ENCODE results near the gene WDR4. TPM values are rescaled to one million over a fixed set of nuclear protein-coding genes. Genes with fewer than 3 reads are reported as not detected.
"Not testable (repeated sequence)": the region's sequence is repeated elsewhere in the genome, so short reads cannot be mapped to it uniquely, and the experiment has no call there.

The WDR4 gene
- total RNA-seq, 1 experiment from 2014 or later = 17.6 TPM

DNA sequence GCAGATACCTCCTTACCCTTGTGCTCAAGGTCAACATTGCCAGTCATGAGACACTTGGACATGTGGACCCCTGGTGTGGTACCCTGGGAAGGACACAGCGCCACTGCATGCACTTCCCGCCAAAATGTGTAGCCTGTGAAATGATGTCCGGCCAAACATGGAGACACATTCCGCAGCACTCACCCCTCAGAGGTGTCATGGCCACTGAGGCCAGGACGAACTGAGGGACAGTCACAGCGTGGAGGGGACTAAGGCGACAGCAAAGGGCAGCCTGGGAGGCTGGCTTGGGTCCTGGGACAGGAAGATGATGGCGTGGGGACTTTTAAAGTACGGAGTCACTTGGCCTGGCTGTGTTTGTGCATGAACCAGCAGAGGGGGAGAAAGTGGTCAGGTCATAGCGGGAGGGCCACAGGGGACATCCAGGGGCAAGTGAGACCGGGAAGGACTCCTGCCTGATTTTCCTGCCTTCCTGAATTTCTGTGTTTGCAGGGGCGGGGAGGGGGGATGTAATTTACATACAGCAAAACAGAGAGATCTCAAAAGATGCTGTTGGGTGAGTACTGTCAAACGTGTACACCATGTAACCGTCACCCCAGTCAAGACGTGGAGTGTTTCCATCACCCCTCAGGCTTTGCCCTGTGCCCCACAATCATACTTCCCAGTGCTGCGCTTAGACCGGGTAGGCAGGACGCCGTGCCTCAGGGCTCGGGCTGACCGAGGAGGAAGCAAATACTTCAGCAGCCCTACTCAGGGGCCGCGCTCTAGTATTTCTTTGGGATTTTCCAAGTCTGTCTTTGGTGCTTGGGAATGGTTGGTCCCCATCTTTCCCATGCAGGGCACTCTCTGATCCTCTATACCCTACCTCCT is 45.2 kb downstream of the WDR4 start:
- Histone ChIP-seq H3K9me3 (ENCODE audit: insufficient read depth, low read depth) (no peaks in the 10 kb centered on the region), H3F3A (ENCODE audit: insufficient read depth, low read depth) (peaks cover 3% of the 10 kb centered on the region; the same call in 1 of the 2 replicates), H3K9me2 (ENCODE audit: insufficient read depth) (no peaks in the 10 kb centered on the region), H3K79me2 (ENCODE audit: low read depth) (no peaks in the 10 kb centered on the region), H4K20me1 (ENCODE audit: insufficient read depth) (no peaks in the 10 kb centered on the region), H3K4me3 (no peak overlapping the region), H3K36me3 (ENCODE audit: low read depth) (no peaks in the 10 kb centered on the region), H3K27me3 (ENCODE audit: insufficient read depth, low read depth) (no peaks in the 10 kb centered on the region), H3K27ac (no peak overlapping the region), H2AFZ (no peak overlapping the region), H3K4me1 (replicated peaks; ENCODE audit: insufficient read depth) (no peaks in the 10 kb centered on the region), H3K4me2 (no peak overlapping the region)
- POLR2A ChIA-PET (ENCODE audit: unreplicated experiment) = no interaction called here
- no peak for TF ChIP-seq EZH2 (IDR thresholded peaks at IDR 0.05; ENCODE audit: low read depth)
- TF ChIP-seq, protein P1, sequence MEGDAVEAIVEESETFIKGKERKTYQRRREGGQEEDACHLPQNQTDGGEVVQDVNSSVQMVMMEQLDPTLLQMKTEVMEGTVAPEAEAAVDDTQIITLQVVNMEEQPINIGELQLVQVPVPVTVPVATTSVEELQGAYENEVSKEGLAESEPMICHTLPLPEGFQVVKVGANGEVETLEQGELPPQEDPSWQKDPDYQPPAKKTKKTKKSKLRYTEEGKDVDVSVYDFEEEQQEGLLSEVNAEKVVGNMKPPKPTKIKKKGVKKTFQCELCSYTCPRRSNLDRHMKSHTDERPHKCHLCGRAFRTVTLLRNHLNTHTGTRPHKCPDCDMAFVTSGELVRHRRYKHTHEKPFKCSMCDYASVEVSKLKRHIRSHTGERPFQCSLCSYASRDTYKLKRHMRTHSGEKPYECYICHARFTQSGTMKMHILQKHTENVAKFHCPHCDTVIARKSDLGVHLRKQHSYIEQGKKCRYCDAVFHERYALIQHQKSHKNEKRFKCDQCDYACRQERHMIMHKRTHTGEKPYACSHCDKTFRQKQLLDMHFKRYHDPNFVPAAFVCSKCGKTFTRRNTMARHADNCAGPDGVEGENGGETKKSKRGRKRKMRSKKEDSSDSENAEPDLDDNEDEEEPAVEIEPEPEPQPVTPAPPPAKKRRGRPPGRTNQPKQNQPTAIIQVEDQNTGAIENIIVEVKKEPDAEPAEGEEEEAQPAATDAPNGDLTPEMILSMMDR (conservative IDR thresholded peaks at IDR 0.05) = no peak
- no peak for DNase-seq
- intact Hi-C loops (cut with micrococcal nuclease; ENCODE audit: unreplicated experiment) = no loop called here
- CTCF ChIA-PET = no interaction called here
- no TSS peak for BruUV-seq (replicated peaks)

DNA sequence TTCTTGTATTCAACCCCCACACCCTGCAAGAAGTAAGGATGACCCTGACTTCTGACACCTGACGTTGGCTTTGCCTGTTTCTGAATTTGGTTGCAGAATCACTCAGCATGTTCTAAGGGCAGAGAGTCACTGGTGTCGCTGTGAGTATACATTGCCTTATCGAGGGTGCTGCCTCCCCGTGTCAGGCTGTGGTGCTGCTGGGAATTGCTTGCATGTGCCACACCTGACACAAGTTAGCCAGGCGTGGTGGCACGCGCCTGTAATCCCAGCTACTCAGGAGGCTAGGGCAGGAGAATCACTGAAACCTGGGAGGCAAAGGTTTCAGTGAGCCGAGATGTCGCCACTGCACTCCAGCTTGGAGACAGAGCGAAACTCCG is 45.9 kb downstream of the WDR4 start:
- H3K27ac ChIP-seq = no peak overlapping the region
- no peaks in the 10 kb centered on the region for H3K27me3 ChIP-seq (ENCODE audit: insufficient read depth, low read depth)
- intact Hi-C loops (cut with micrococcal nuclease; ENCODE audit: unreplicated experiment) = no loop called here
- ChIA-PET POLR2A (ENCODE audit: unreplicated experiment) (no interaction called here), CTCF (no interaction called here)
- no peaks in the 10 kb centered on the region for H4K20me1 ChIP-seq (ENCODE audit: insufficient read depth)
- H3K9me2 ChIP-seq (ENCODE audit: insufficient read depth) = no peaks in the 10 kb centered on the region
- H3K4me1 ChIP-seq (replicated peaks; ENCODE audit: insufficient read depth) = no peaks in the 10 kb centered on the region
- no peaks in the 10 kb centered on the region for H3K9me3 ChIP-seq (ENCODE audit: insufficient read depth, low read depth)
- DNase-seq = no peak
- H3K36me3 ChIP-seq (ENCODE audit: low read depth) = no peaks in the 10 kb centered on the region
- peaks cover 3% of the 10 kb centered on the region; the same call in 1 of the 2 replicates for H3F3A ChIP-seq (ENCODE audit: insufficient read depth, low read depth)
- H3K79me2 ChIP-seq (ENCODE audit: low read depth) = no peaks in the 10 kb centered on the region
- TF ChIP-seq, protein P1 (conservative IDR thresholded peaks at IDR 0.05) = no peak
- no peak for TF ChIP-seq EZH2 (IDR thresholded peaks at IDR 0.05; ENCODE audit: low read depth)
- no peak overlapping the region for H3K4me3 ChIP-seq
- BruUV-seq (replicated peaks) = no TSS peak
- H3K4me2 ChIP-seq = no peak overlapping the region
- H2AFZ ChIP-seq = no peak overlapping the region

DNA sequence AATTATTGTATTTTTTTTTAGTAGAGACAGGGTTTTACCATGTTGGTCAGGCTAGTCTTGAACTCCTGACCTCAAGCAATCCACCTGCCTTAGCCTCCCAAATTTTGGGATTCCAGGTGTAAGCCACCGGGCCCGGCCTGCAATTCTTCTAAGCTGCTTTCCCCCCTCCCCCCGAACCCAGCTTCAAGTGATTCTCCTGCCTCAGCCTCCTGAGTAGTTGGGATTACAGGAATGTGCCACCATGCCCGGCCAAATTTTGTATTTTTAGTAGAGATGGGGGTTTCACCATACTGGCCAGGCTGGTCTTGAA is 47.1 kb downstream of the WDR4 start:
- POLR2A ChIA-PET (ENCODE audit: unreplicated experiment); H4K20me1 ChIP-seq (ENCODE audit: insufficient read depth); H3K9me2 ChIP-seq (ENCODE audit: insufficient read depth); H3K79me2 ChIP-seq (ENCODE audit: low read depth); H3K36me3 ChIP-seq (ENCODE audit: low read depth); BruUV-seq (replicated peaks); H3K4me3 ChIP-seq; CTCF ChIA-PET; DNase-seq; H3K27ac ChIP-seq; H2AFZ ChIP-seq; H3K4me1 ChIP-seq (replicated peaks; ENCODE audit: insufficient read depth); H3K27me3 ChIP-seq (ENCODE audit: insufficient read depth, low read depth); intact Hi-C loops (cut with micrococcal nuclease; ENCODE audit: unreplicated experiment); H3K9me3 ChIP-seq (ENCODE audit: insufficient read depth, low read depth); H3F3A ChIP-seq (ENCODE audit: insufficient read depth, low read depth); H3K4me2 ChIP-seq: not testable (repeated sequence)
